OCI-LY3 (cell line): ENCODE results near the gene CENPB.

Source experiments
- EZH2phosphoT487 ChIP-seq: fragments of 200-600 bp; shearing (Covaris generic); IDR thresholded peaks from 2 replicates; pipeline ENCODE4 v1.6.1; 2018; ENCODE audit warnings: antibody characterized with exemption, mixed run types, low read depth
- TF ChIP-seq, protein P1 (sequence below): fragments of 200-600, 300-600 bp; sonication (generic); IDR thresholded peaks from 2 replicates; pipeline ENCODE4 v1.5.1; 2014; ENCODE audit warnings: antibody characterized with exemption, low read length, low read depth

- TF ChIP-seq, protein P1, sequence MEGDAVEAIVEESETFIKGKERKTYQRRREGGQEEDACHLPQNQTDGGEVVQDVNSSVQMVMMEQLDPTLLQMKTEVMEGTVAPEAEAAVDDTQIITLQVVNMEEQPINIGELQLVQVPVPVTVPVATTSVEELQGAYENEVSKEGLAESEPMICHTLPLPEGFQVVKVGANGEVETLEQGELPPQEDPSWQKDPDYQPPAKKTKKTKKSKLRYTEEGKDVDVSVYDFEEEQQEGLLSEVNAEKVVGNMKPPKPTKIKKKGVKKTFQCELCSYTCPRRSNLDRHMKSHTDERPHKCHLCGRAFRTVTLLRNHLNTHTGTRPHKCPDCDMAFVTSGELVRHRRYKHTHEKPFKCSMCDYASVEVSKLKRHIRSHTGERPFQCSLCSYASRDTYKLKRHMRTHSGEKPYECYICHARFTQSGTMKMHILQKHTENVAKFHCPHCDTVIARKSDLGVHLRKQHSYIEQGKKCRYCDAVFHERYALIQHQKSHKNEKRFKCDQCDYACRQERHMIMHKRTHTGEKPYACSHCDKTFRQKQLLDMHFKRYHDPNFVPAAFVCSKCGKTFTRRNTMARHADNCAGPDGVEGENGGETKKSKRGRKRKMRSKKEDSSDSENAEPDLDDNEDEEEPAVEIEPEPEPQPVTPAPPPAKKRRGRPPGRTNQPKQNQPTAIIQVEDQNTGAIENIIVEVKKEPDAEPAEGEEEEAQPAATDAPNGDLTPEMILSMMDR = no peak
- no peak for TF ChIP-seq EZH2phosphoT487
Measured at GRCh38 chr20:3766422-3767109, 20.0 kb downstream of the CENPB start.
